Calu3 (cell line): ENCODE data around the gene LURAP1L. TPM values are rescaled to one million over a fixed set of nuclear protein-coding genes. Genes with fewer than 3 reads are reported as not detected.
A peak's percentile ranks its signal among the peaks of the same experiment; 100 is the strongest.

Source experiments
- Bru-seq: library from RNA; stranded (reverse); fragments of 400-500 nt; gene quantifications from one replicate; lab custom pipeline; 2021; lab: Mats Ljungman, UMichigan
- BruChase-seq, 2 experiments: library from RNA; stranded (reverse); fragments of 400-500 nt; gene quantifications; one replicate each; lab custom pipeline; 2021; lab: Mats Ljungman, UMichigan
- BruUV-seq: library from RNA; stranded (reverse); fragments of 400-500 nt; replicated peaks from 2 replicates; lab custom pipeline; 2021; lab: Mats Ljungman, UMichigan
- CTCF ChIA-PET: fragments of 300-600 bp; sonication (Branson Sonifier 250); formaldehyde crosslinking; loops from one replicate; lab custom pipeline; 2022; ENCODE audit warnings: antibody characterized with exemption; lab: Charles Lee
- DNase-seq: peaks from one replicate; pipeline ENCODE4 v3.0.0; 2022
- H3K27ac Mint-ChIP-seq: one replicate; pipeline ENCODE4 v1.8.0; 2022; ENCODE audit warnings: mixed read lengths; ENCODE audit not compliant: unreplicated experiment
- H3K27me3 Mint-ChIP-seq: one replicate; pipeline ENCODE4 v1.8.0; 2022; ENCODE audit warnings: mixed read lengths; ENCODE audit not compliant: unreplicated experiment
- H3K36me3 Mint-ChIP-seq: one replicate; pipeline ENCODE4 v1.8.0; 2022; ENCODE audit warnings: mild to moderate bottlenecking, moderate library complexity, mixed read lengths; ENCODE audit not compliant: insufficient read depth, unreplicated experiment
- H3K4me1 Mint-ChIP-seq: one replicate; pipeline ENCODE4 v1.8.0; 2022; ENCODE audit warnings: mild to moderate bottlenecking, low read depth, mixed read lengths; ENCODE audit not compliant: unreplicated experiment
- H3K4me3 Mint-ChIP-seq: one replicate; pipeline ENCODE4 v1.8.0; 2022; ENCODE audit warnings: mild to moderate bottlenecking, low read depth, moderate library complexity, mixed read lengths; ENCODE audit not compliant: unreplicated experiment
- H3K9me3 Mint-ChIP-seq: one replicate; pipeline ENCODE4 v1.8.0; 2022; ENCODE audit warnings: low read depth, mixed read lengths; ENCODE audit not compliant: unreplicated experiment
- intact Hi-C: fragments of 100-400 bp; cut with micrococcal nuclease; formaldehyde crosslinking; loops from one replicate; pipeline ENCODE4 v1.10.0; 2022; ENCODE audit not compliant: unreplicated experiment
- long read RNA-seq: library from polyadenylated mRNA; stranded (forward); transcript quantifications from one replicate; pipeline ENCODE4 v2.0.0, GENCODE V29; 2022
- total RNA-seq: library from RNA; stranded (reverse); gene quantifications from 2 replicates; pipeline ENCODE4 v1.2.3, GENCODE V29; 2022
- TF ChIP-seq, protein P1 (sequence below): fragments of 200-600 bp; IDR thresholded peaks from one replicate; pipeline ENCODE4 v1.8.0; 2022; ENCODE audit warnings: antibody characterized with exemption; ENCODE audit not compliant: unreplicated experiment

The LURAP1L gene, protein sequence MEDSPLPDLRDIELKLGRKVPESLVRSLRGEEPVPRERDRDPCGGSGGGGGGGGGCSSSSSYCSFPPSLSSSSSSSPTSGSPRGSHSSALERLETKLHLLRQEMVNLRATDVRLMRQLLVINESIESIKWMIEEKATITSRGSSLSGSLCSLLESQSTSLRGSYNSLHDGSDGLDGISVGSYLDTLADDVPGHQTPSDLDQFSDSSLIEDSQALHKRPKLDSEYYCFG
- total RNA-seq (48.7 and 52.7 TPM in 2 replicates), Bru-seq, nascent RNA (percentile 97 among the genes with signal in this experiment), BruChase-seq, experiment 1, labeled RNA remaining after a 6-hour chase (percentile 82 among the genes with signal in this experiment), BruChase-seq, experiment 2, labeled RNA remaining after a 2-hour chase (percentile 90 among the genes with signal in this experiment)
- long read RNA-seq, transcript LURAP1L-201 (2 exons, 1,753 nt): major isoform, 78 of 110 reads
- long read RNA-seq, partial matches to known transcripts: 0 of 110 reads
- long read RNA-seq, other reads (novel, unspliced or antisense): 28 of 110 reads

DNA sequence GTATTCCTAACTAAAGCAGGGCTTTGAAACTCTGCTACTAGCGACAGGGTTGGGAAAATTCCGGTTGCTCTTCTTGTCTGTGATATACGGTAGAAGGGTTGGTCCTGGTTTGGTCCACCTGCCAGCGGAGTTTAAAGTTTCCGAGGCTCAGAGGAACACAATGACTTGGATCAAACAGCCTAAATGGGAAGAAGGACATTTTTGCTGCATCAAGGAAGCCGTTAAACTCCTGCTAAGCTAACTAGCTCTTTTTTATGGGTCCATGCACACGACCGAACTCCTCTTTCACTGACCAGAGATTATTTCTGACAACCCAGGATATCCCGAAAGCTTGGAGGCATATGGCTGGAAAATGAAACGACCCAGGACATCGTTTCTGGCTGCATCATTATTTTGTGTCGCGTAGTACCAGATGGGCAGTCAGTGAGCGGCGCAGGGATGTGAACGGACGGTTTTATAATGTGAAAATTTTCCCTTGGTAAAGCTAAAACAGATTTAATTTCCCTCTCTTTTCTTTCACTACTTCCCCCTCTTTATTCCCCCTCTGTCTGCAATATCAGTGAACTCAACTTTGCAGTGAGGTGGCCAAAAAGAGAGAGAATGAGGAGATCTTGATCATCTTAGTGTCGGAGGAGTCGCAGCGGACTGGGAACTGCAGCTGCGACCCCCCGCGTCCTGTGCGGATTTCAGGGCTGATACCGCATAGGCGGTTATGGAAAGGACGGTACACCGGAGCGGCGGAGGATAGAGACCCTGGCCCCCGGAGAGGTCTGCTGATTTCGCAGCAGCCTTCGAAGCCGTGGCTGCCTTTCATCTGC, at the start of gene LURAP1L:
Gene LURAP1L, plus strand, starts transcription at position 160 of the 818 bp plus-strand sequence. CDS start 696 bp downstream, outside the sequence.
- intact Hi-C loops: loop anchor here (1.0 to 5.0 kb wide), 3 partner anchors 39 to 104 kb away; no protein-coding TSS in a partner anchor
- Mint-ChIP-seq H3K36me3 (peaks cover 47% of the 10 kb centered on the region), H3K9me3 (no peaks in the 10 kb centered on the region), H3K4me3 (peak within 1 kb of the TSS; percentile 99), H3K27me3 (no peaks in the 10 kb centered on the region), H3K4me1 (peaks cover 27% of the 10 kb centered on the region), H3K27ac (peak within 1 kb of the TSS; percentile 91)
- DNase-seq: peak; percentile 50
- CTCF ChIA-PET: interaction anchor here (0.6 to 3.9 kb wide), 5 partner anchors 10 to 109 kb away, joined by 4 to 32 read pairs (median 5); no protein-coding TSS in a partner anchor
- BruUV-seq: TSS peak; percentile 81
- TF ChIP-seq, protein P1, sequence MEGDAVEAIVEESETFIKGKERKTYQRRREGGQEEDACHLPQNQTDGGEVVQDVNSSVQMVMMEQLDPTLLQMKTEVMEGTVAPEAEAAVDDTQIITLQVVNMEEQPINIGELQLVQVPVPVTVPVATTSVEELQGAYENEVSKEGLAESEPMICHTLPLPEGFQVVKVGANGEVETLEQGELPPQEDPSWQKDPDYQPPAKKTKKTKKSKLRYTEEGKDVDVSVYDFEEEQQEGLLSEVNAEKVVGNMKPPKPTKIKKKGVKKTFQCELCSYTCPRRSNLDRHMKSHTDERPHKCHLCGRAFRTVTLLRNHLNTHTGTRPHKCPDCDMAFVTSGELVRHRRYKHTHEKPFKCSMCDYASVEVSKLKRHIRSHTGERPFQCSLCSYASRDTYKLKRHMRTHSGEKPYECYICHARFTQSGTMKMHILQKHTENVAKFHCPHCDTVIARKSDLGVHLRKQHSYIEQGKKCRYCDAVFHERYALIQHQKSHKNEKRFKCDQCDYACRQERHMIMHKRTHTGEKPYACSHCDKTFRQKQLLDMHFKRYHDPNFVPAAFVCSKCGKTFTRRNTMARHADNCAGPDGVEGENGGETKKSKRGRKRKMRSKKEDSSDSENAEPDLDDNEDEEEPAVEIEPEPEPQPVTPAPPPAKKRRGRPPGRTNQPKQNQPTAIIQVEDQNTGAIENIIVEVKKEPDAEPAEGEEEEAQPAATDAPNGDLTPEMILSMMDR: no peak

DNA sequence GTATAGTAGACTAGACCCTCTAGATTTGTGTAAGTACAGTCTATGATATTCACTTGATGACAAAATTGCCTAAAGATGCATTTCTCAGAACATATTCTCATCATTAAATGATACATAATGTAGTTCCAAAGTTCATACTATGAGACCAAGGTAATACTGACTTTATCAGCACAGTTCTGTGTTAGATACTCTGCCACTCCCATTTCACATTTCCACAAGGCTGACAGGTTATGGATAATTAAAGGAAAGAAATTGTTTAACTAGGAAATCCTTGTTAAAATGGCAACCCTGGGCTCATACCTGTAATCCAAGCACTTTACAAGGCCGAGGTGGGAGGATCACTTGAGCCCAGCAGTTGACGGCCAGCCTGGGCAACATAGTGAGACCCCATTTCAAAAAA, 48.0 kb upstream of the LURAP1L start:
- Mint-ChIP-seq H3K4me1 (peaks cover 27% of the 10 kb centered on the region), H3K36me3 (peaks cover 5% of the 10 kb centered on the region), H3K9me3 (no peaks in the 10 kb centered on the region), H3K27me3 (no peaks in the 10 kb centered on the region), H3K4me3 (no peak overlapping the region), H3K27ac (no peak overlapping the region)
- DNase-seq: no peak
- intact Hi-C loops: no loop called here
- BruUV-seq: no TSS peak
- CTCF ChIA-PET: no interaction called here
- TF ChIP-seq, protein P1: no peak

DNA sequence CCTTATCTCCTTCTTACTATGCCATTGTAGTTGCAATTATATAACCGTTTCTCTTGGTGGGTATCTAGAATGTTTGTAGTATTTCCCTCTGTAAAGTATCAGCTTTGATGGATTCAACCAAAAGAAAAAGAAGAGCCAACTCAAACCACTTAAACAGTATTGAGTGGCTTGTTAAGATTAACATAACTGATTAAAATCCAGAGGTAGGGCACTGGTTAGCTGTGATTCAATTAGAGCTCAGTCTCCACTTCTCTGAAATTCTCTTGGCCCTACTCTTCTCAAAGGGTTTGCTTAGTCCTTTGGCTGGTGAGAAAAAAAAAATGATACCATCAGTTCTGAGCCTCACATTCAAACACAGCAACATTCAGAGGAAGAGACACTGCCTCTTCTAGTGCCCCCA, 44.6 kb upstream of the LURAP1L start:
- Mint-ChIP-seq H3K9me3 (peaks cover 6% of the 10 kb centered on the region), H3K27me3 (no peaks in the 10 kb centered on the region), H3K4me3 (no peak overlapping the region), H3K4me1 (peaks cover 8% of the 10 kb centered on the region), H3K27ac (no peak overlapping the region), H3K36me3 (no peaks in the 10 kb centered on the region)
- CTCF ChIA-PET: interaction anchor here (0.6 kb wide), 1 partner anchor 45 kb away, joined by 4 read pairs; the partner anchor contains the start of gene LURAP1L
- TF ChIP-seq, protein P1: no peak
- no TSS peak for BruUV-seq
- DNase-seq: no peak
- intact Hi-C loops: no loop called here

DNA sequence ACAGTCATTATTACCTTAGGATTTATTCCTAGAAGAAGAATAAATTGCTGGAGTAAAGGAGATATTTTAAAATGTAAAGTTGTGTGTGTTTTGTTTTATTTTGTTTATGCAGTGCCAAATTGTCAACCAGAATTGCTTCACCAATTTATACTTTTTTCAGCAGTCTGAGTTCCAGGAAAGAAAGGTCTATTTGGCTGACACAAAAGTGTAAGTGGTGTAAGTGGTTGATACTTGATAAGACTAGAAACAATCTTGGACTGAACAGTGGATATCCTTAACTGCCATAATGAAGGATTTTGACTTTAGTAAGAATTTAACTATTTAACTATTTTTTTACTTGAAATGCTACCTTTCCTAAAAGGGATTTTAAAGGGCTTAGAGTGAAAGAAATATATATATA, 43.9 kb upstream of the LURAP1L start:
- CTCF ChIA-PET: no interaction called here
- TF ChIP-seq, protein P1: no peak

More for the DNA sequence above, 43.9 kb upstream of the LURAP1L start:
- H3K4me3 Mint-ChIP-seq: no peak overlapping the region
- no peak overlapping the region for H3K27ac Mint-ChIP-seq
- intact Hi-C loops: no loop called here
- H3K9me3 Mint-ChIP-seq: peaks cover 6% of the 10 kb centered on the region
- no peaks in the 10 kb centered on the region for H3K27me3 Mint-ChIP-seq
- DNase-seq: no peak
- no TSS peak for BruUV-seq
- peaks cover 8% of the 10 kb centered on the region for H3K4me1 Mint-ChIP-seq
- no peaks in the 10 kb centered on the region for H3K36me3 Mint-ChIP-seq
